Stimulated activated CD4-positive, alpha-beta T cell treated with anti-CD3 and anti-CD28 coated beads, Interleukin-4, amount 100 ng/mL, for 4 hours (primary cell): ENCODE measurements around the gene B4GALT7.
"Not testable (repeated sequence)": the region's sequence is repeated elsewhere in the genome, so short reads cannot be mapped to it uniquely, and the experiment has no call there.

Experiments used
- DNase-seq, 2 experiments: peaks; one replicate each; pipeline ENCODE4 v3.0.0-alpha.2; 2020

The B4GALT7 gene

DNA sequence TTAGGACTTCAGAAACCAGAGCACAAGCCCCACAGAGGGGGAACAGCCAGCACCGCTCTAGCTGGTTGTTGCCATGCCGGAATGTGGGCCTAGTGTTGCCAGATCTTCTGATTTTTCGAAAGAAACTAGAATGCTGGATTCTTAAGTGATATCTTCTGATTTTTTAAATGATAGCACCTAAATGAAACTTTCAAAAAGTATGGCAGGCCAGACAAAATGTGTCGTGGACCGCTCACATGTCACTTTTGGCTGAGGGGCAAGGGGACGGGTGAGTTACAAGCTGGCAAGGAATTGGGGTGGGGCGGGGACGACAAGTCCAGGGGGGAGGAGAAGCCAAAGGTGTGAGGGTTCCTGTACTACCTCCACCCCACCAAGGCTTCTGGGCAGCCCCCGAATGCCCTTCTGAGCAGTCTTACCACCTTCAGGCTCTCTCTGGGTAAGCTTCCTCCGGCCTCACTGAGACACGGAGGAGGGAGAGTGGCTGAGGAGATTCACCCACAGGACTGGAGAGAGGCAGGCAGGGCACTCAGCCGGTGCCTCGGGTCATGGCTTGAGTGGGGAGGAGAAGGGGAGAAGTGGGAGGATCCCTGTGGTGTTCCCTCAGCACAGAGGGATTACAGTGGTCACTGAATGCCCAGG, 10.3 kb downstream of the B4GALT7 start:
- DNase-seq, result no peak

DNA sequence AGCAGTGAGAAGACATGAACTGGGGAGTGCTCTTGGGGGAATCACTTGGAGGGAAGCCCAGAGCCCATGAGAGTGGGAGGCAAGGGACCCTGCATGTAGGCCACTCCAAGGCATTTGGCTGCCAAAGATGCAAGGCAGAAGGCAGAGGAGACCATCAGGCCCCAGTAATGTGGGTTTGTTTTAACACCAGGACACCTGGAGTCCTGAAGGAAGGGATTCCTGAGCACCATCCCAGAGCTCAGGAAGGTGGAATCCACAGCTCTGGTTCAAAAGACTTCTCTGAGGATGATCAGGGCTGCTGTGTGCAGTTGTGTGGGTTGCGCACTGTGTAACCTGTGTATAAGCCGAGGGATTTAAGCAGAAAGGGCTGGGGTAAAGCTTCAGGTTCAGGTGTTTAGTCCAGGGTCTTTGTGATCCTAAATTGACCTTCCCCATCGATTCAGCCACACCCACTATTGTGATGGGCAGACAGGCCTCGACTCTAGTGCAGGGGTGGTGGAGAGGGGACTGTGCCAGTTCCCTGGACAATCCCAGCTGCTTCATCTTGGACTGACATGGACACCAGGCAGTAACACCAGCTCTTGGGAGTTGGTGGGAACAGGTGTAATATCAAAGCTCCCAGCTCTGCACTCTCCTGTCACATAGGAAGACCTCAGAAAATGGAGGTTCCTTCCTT, 11.0 kb downstream of the B4GALT7 start:
- no peak for DNase-seq

DNA sequence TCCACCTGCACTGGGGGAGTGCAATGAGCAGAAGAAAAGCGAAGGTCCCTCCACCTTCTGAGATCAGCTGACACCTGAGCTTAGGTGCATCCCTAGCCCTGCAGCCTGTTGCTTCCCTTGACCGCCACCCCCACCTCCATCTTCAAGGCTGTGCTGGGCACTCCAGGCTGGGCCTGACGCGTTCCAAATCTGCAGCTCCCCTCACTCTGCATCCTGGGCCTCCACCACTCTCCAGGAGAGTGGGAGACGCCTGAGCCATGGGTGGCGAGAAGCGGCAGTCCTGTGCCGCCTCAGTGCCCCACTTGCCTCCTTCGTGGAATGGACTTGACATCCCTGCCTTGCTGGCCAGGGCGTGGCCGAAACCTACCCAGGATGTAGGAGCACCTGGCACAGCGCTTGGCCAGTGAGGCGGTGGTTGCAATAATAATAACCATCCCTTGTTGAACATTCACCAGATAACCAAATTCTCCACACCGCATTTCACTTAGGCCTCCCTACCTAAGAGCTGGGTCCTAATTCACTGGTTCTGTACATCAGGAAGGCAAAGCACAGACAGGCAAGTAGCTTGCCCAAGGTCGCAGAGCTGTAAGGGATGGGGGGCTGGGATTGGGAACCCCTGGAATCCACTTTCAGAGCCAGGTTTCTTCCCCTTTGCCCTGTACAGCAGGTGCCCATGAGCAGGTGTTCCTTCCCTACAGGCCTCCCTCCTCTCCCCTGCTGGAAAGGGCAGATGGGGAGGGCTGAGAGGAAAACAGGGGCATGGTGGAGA, 11.7 kb downstream of the B4GALT7 start:
- DNase-seq, result no peak

DNA sequence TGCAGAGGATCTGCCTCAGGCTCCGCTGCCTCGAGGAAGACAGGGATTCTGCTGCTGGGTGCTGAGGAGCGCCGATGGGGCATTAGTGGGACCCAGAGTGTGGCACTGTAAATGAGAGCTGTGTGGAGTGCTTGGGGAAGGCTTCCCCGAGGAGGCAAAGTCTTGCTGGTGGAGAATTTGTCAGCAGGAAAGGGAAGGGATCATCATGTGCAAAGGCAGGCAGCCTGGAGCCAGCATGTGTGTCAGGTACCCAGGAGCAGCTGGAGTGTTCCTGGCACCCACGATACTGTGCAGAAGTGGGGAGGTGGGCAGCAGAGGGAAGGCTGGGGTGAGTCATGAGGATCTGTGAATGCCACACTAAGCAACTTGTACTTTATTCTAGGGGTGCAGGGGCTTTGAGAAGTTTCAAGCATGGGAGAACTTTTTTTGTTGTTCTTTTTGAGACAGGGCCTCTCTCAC, 12.3 kb downstream of the B4GALT7 start:
- no peak for DNase-seq

DNA sequence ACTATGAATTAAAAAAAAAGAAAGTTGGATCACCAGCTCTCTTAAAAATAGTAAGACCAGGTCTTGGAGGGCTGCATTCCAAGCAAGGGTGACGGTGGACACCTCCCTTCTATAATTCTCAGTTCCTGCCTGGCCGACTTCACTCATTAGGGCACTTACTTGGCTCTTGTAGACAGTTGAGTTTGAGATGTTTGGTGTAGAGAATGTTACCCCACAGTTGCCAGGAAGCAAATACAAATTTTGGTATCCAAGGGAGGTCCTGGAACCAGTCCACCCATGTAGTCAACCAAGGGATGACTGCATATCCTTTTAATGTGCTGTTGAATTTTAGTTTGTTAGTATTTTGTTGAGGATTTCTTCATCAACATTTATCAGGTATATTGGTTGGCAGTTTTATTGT, 20.6 kb downstream of the B4GALT7 start:
- no peak for DNase-seq

- DNase-seq, result not testable (repeated sequence)
Observed at GRCh38 chr5:177624172-177624571, 24.2 kb downstream of the B4GALT7 start.

DNA sequence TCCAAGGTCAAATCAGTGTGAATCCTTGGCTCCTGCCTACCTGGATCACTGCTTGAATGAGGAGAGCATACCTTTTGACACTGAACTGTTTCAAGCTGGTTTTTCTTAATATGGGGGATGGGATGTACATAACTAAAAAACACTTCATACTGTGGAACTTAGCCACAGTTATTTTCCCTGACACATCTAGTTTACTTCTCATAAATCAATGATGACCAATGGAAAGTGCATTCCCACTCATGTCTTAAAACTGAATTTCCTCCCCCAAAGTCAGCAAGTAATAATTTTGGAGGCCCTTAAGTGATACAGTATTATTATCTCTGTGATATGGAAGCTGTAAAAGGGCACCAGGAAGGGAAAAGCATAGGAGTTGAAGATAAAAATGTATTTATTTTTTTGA, 30.3 kb downstream of the B4GALT7 start:
- DNase-seq, result not testable (repeated sequence)

DNA sequence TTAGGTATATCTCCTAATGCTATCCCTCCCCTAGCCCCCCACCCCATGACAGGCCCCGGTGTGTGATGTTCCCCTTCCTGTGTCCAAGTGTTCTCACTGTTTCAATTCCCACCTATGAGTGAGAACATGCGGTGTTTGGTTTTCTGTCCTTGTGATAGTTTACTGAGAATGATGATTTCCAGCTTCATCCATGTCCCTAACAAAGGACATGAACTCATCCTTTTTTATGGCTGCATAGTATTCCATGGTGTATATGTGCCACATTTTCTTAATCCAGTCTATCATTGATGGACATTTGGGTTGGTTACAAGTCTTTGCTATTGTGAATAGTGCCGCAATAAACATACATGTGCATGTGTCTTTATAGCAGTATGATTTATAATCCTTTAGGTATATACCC, 35.0 kb downstream of the B4GALT7 start:
- DNase-seq, result not testable (repeated sequence)

DNA sequence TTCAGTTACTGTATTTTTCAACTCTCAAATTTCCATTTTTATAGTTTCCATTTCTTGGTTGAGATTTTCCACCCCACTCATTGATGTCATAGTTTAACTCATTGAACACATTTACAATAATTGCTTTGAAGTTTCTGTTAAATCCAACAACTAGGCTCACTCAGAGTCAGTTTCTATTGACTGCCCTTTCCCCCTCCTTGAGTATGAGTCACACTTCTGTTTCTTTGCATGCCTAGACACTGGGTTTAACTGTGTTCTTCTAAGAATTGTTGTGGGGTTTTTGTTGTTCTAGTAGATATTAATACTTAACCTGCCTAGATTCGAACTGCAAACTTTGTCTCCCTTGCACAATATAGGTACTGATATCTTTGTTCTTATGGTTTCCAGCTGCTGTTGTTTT, 45.5 kb downstream of the B4GALT7 start:
- DNase-seq, result not testable (repeated sequence)

DNA sequence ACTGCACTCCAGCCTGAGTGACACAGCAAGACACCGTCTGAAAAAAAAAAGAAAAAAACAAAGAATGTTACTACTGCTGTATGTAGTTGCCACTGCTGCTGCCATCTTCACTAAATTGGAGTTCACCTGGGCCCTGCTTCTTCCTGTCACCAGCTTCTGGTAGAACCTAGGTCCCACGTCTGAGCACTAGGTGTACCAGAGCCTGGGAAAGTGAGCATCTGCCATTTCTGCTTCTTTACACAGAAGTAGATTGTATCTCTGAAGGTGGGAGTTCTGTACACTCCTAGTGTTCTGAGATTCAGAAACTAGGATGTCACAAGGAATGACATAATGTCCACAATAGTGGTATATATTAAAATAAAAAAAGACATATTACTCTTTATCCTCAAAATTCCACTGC, 51.3 kb downstream of the B4GALT7 start:
- not testable (repeated sequence) for DNase-seq

GRCh38 chr5:177657846-177658245, 57.9 kb downstream of the B4GALT7 start:
- not testable (repeated sequence) for DNase-seq

DNA sequence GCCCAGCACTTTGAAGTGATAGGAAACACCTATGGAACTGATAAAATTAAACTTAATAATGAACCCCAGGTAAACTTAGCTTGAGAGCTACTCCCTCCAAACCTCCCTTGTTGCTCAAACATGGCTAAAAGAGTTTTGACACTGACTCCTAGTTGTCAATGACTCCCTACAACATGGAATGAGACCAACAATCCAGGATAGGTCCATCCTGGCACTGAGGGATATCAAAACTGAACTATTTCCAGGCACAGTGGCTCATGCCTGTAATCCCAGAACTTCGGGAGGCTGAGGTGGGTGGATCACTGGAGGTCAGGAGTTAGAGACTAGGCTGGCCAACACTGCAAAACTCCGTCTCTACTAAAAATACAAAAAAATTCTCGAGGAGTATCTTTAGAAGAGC, 58.6 kb downstream of the B4GALT7 start:
- not testable (repeated sequence) for DNase-seq
